ENCODE data around the gene ITPR1.

DNA sequence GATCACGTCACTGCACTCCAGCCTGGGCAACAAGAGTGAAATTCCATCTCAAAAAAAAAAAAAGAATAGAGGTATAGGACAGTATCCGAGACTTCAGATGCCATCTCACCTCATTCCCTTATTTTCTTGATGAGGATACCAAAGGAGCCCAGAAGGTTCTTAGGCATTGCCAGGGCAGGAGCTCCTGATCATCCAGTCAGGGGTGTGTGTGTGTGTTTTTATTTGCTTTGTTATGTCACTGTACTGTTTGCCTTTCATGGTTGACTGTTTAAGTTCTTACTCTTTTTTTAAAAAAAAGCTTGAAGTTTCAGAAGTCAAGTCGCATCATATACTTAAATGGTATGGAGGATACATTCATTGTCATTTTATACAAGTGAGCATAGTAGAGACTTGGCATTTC, 346.1 kb downstream of the ITPR1 start:
- TF ChIP-seq, protein P1, sequence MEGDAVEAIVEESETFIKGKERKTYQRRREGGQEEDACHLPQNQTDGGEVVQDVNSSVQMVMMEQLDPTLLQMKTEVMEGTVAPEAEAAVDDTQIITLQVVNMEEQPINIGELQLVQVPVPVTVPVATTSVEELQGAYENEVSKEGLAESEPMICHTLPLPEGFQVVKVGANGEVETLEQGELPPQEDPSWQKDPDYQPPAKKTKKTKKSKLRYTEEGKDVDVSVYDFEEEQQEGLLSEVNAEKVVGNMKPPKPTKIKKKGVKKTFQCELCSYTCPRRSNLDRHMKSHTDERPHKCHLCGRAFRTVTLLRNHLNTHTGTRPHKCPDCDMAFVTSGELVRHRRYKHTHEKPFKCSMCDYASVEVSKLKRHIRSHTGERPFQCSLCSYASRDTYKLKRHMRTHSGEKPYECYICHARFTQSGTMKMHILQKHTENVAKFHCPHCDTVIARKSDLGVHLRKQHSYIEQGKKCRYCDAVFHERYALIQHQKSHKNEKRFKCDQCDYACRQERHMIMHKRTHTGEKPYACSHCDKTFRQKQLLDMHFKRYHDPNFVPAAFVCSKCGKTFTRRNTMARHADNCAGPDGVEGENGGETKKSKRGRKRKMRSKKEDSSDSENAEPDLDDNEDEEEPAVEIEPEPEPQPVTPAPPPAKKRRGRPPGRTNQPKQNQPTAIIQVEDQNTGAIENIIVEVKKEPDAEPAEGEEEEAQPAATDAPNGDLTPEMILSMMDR (IDR thresholded peaks at IDR 0.05): no peak
- TF ChIP-seq POLR2A (IDR thresholded peaks at IDR 0.05): no peak

Data from esophagus squamous epithelium (tissue), 4 donors.